ENCODE results near the gene COQ8B.

The COQ8B gene

GRCh38 chr19:40717880-40718773 is 1.4 kb upstream of the COQ8B start:
- Mint-ChIP-seq H3K36me3 (ENCODE audit: low read depth) (peaks cover 20% of the 10 kb centered on the region), H3K4me1 (peaks cover 34% of the 10 kb centered on the region), H3K27me3 (ENCODE audit: low read depth) (no peaks in the 10 kb centered on the region), H3K9me3 (no peaks in the 10 kb centered on the region), H3K4me3 (peak overlapping the region; percentile 96 to 99 (median 96)), H3K27ac (peak overlapping the region; percentile 96 to 99 (median 97))
- TF ChIP-seq CTCF (IDR thresholded peaks at IDR 0.05; ENCODE audit: unreplicated experiment in 3 of 3), result no peak

- Mint-ChIP-seq H3K27ac (peak overlapping the region; percentile 86 to 99 (median 97)), H3K4me1 (peaks cover 32% of the 10 kb centered on the region), H3K27me3 (ENCODE audit: low read depth) (no peaks in the 10 kb centered on the region), H3K36me3 (ENCODE audit: low read depth) (peaks cover 22% of the 10 kb centered on the region), H3K4me3 (peak overlapping the region; percentile 96 to 99 (median 96)), H3K9me3 (no peaks in the 10 kb centered on the region)
- no peak for TF ChIP-seq CTCF (IDR thresholded peaks at IDR 0.05; ENCODE audit: unreplicated experiment in 3 of 3)
Measured at GRCh38 chr19:40717325-40717879, 716 bp upstream of the COQ8B start.

- Mint-ChIP-seq H3K4me3 (peak overlapping the region; percentile 83 to 87 (median 85)), H3K27me3 (ENCODE audit: low read depth) (no peaks in the 10 kb centered on the region), H3K27ac (peak overlapping the region; percentile 97 to 99 (median 99)), H3K4me1 (peaks cover 26% of the 10 kb centered on the region), H3K36me3 (ENCODE audit: low read depth) (peaks cover 23% of the 10 kb centered on the region), H3K9me3 (no peaks in the 10 kb centered on the region)
- no peak for TF ChIP-seq CTCF (IDR thresholded peaks at IDR 0.05; ENCODE audit: unreplicated experiment in 3 of 3)
Measured at GRCh38 chr19:40716031-40716481, 630 bp downstream of the COQ8B start.

- Mint-ChIP-seq H3K4me1 (peaks cover 17% of the 10 kb centered on the region), H3K27me3 (ENCODE audit: low read depth) (no peaks in the 10 kb centered on the region), H3K4me3 (peak overlapping the region; percentile 83 to 87 (median 85)), H3K9me3 (no peaks in the 10 kb centered on the region), H3K36me3 (ENCODE audit: low read depth) (peaks cover 27% of the 10 kb centered on the region), H3K27ac (peak overlapping the region; percentile 97 to 99 (median 99))
- TF ChIP-seq CTCF (IDR thresholded peaks at IDR 0.05; ENCODE audit: unreplicated experiment in 3 of 3), result no peak
Measured at GRCh38 chr19:40714441-40715299, 2.0 kb downstream of the COQ8B start.

GRCh38 chr19:40713939-40714338 is 2.7 kb downstream of the COQ8B start:
- no peaks in the 10 kb centered on the region for H3K27me3 Mint-ChIP-seq (ENCODE audit: low read depth)
- no peak for TF ChIP-seq CTCF (IDR thresholded peaks at IDR 0.05; ENCODE audit: unreplicated experiment in 3 of 3)
- H3K9me3 Mint-ChIP-seq, result no peaks in the 10 kb centered on the region
- peak overlapping the region; percentile 71 to 87 (median 85) for H3K4me3 Mint-ChIP-seq
- H3K27ac Mint-ChIP-seq, result peak overlapping the region; percentile 97 to 99 (median 99)
- H3K36me3 Mint-ChIP-seq (ENCODE audit: low read depth), result peaks cover 33% of the 10 kb centered on the region
- peaks cover 17% of the 10 kb centered on the region for H3K4me1 Mint-ChIP-seq

All from nephron (organoid).